Upper lobe of left lung (tissue), 6 donors: Measurements from ENCODE around the gene CHIT1. TPM values are rescaled to one million over a fixed set of nuclear protein-coding genes. Genes with fewer than 3 reads are reported as not detected.

Experiments
- ATAC-seq, 2 donors: fragments of 200-7000 bp; cut with Tn5 transposase; one replicate each; pipeline ENCODE4 v1.9.1; 2022; ENCODE audit warnings: mild to moderate bottlenecking in 2 of 2, moderate library complexity in 2 of 2; ENCODE audit not compliant: low FRiP score in 2 of 2
- DNase-seq, 2 donors: peaks; one replicate each; pipeline ENCODE4 v3.0.0-alpha.2; 2019 to 2020
- H3K27ac ChIP-seq, 4 donors: fragments of 200-600 bp; sonication (generic); one replicate each; pipeline ENCODE4 v1.5.1; 2016 to 2019
- H3K27me3 ChIP-seq, 4 donors: fragments of 200-600 bp; sonication (generic); one replicate each; pipeline ENCODE4 v1.5.1; 2017 to 2019
- H3K36me3 ChIP-seq, 4 donors: fragments of 200-600 bp; sonication (generic); one replicate each; pipeline ENCODE4 v1.5.1; 2016 to 2019
- H3K4me1 ChIP-seq, 4 donors: fragments of 200-600 bp; sonication (generic); one replicate each; pipeline ENCODE4 v1.5.1; 2018 to 2019
- H3K4me3 ChIP-seq, 4 donors: fragments of 200-600 bp; sonication (generic); one replicate each; pipeline ENCODE4 v1.5.1; 2017 to 2019; ENCODE audit warnings: mild to moderate bottlenecking in 2 of 4, moderate library complexity in 1 of 4
- H3K9me3 ChIP-seq, 4 donors: fragments of 200-600 bp; sonication (generic); one replicate each; pipeline ENCODE4 v1.5.1; 2018 to 2019
- CTCF ChIP-seq, 6 experiments: fragments of 450-650 bp in 4 of 6; fragments of 200-600 bp in 2 of 6; sonication (generic) in 2 of 6; IDR thresholded peaks; one replicate each; pipeline ENCODE4 v1.5.1; 2016 to 2019; ENCODE audit warnings: antibody characterized with exemption in 6 of 6
- EP300 ChIP-seq, 4 donors: sonication (generic); formaldehyde crosslinking; IDR thresholded peaks; one replicate each; pipeline ENCODE4 v1.5.1; 2017; ENCODE audit warnings: antibody characterized with exemption in 4 of 4, control low read depth in 2 of 4
- POLR2A ChIP-seq, 4 donors: fragments of 450-650 bp; IDR thresholded peaks; one replicate each; pipeline ENCODE4 v1.5.1; 2016 to 2017; ENCODE audit warnings: antibody characterized with exemption in 4 of 4, mild to moderate bottlenecking in 2 of 4
- POLR2AphosphoS5 ChIP-seq, 2 donors: sonication (generic); formaldehyde crosslinking; IDR thresholded peaks; one replicate each; pipeline ENCODE4 v1.5.1; 2017; ENCODE audit warnings: antibody characterized with exemption in 2 of 2
- WGBS, 2 donors: methylation state at CpG; one replicate each; pipeline ENCODE4 v1.1.5; 2017 to 2018; 5-methylcytosine and 5-hydroxymethylcytosine counted together
- total RNA-seq, 6 donors: library from RNA; depleted of rRNA in 4 of 6; stranded (reverse); fragments of >200 nt in 4 of 6; gene quantifications; one replicate each; pipeline versions ENCODE4 v1.1.0 to v1.2.1, GENCODE V29; 2016 to 2021
- donor health status: DM: no; HTN: no; CAD: no; lungs with moderate emphysema.
- donor health status: DM: no; HTN: yes; CAD: no; lungs with severe emphysema.

Gene CHIT1
- total RNA-seq, 6 donors from 2014 or later = 2.0 to 97.4 (median 3.7) TPM

GRCh38 chr1:203169770-203170520 lies 59.5 kb downstream of the CHIT1 start:
- no peak overlapping the region for H3K27ac ChIP-seq
- ATAC-seq = no peak
- no peak for DNase-seq
- TF ChIP-seq CTCF (IDR thresholded peaks at IDR 0.05) (no peak), POLR2A (IDR thresholded peaks at IDR 0.05) (no peak), EP300 (IDR thresholded peaks at IDR 0.05) (no peak), POLR2AphosphoS5 (IDR thresholded peaks at IDR 0.05) (no peak)
- no peaks in the 10 kb centered on the region for H3K9me3 ChIP-seq
- H3K27me3 ChIP-seq = no peaks in the 10 kb centered on the region
- no peaks in the 10 kb centered on the region for H3K36me3 ChIP-seq
- WGBS, 2 donors = 87% methylated on average over 21 of the region's 21 CpGs
- peaks cover 0 to 5% (median 0%) of the 10 kb centered on the region in 4 donors for H3K4me1 ChIP-seq
- no peak overlapping the region for H3K4me3 ChIP-seq

- TF ChIP-seq POLR2AphosphoS5 (IDR thresholded peaks at IDR 0.05) = no peak
- TF ChIP-seq EP300 (IDR thresholded peaks at IDR 0.05) = no peak
- no peak for TF ChIP-seq CTCF (IDR thresholded peaks at IDR 0.05)
- no peak for TF ChIP-seq POLR2A (IDR thresholded peaks at IDR 0.05)
- no peaks in the 10 kb centered on the region for H3K27me3 ChIP-seq
- H3K4me3 ChIP-seq = no peak overlapping the region
- 94 to 95% methylated on average over 7 to 9 of the region's 9 CpGs for WGBS, 2 donors
- H3K9me3 ChIP-seq = no peaks in the 10 kb centered on the region
- ATAC-seq (no peak), DNase-seq (no peak)
- H3K4me1 ChIP-seq = peaks cover 0 to 5% (median 0%) of the 10 kb centered on the region in 4 donors
- H3K27ac ChIP-seq = no peak overlapping the region
- no peaks in the 10 kb centered on the region for H3K36me3 ChIP-seq
Observed at GRCh38 chr1:203168991-203169390, 60.5 kb downstream of the CHIT1 start.

- Histone ChIP-seq H3K27ac (no peak overlapping the region), H3K4me3 (no peak overlapping the region), H3K4me1 (peaks cover 0 to 5% (median 0%) of the 10 kb centered on the region in 4 donors), H3K27me3 (no peaks in the 10 kb centered on the region), H3K9me3 (no peaks in the 10 kb centered on the region), H3K36me3 (no peaks in the 10 kb centered on the region)
- ATAC-seq (no peak), DNase-seq (no peak)
- TF ChIP-seq POLR2A (IDR thresholded peaks at IDR 0.05) (no peak), CTCF (IDR thresholded peaks at IDR 0.05) (no peak), EP300 (IDR thresholded peaks at IDR 0.05) (no peak)
- 91 to 95% methylated on average over 5 to 12 of the region's 12 CpGs for WGBS, 2 donors
Observed at GRCh38 chr1:203168256-203168786, 61.2 kb downstream of the CHIT1 start.

- Histone ChIP-seq H3K4me1 (peaks cover 0 to 5% (median 0%) of the 10 kb centered on the region in 4 donors), H3K36me3 (no peaks in the 10 kb centered on the region), H3K4me3 (no peak overlapping the region), H3K27me3 (no peaks in the 10 kb centered on the region), H3K27ac (no peak overlapping the region), H3K9me3 (no peaks in the 10 kb centered on the region)
- DNase-seq (no peak), ATAC-seq (no peak)
- TF ChIP-seq POLR2AphosphoS5 (IDR thresholded peaks at IDR 0.05) (no peak), CTCF (IDR thresholded peaks at IDR 0.05) (no peak), POLR2A (IDR thresholded peaks at IDR 0.05) (no peak), EP300 (IDR thresholded peaks at IDR 0.05) (no peak)
- WGBS, 2 donors = 95% methylated on average over 5 of the region's 5 CpGs; no CpG with 5 or more reads in 1 of the 2 donors
Observed at GRCh38 chr1:203167913-203168200, 61.6 kb downstream of the CHIT1 start.
